Fibroblast of the aortic adventitia (primary cell): ENCODE results near the gene TMEM121B. TPM values are rescaled to one million over a fixed set of nuclear protein-coding genes. Genes with fewer than 3 reads are reported as not detected.

Experiments
- DNase-seq: peaks from one replicate; pipeline ENCODE4 v3.0.0-alpha.2; 2010; ENCODE audit warnings: low read depth
- H3K4me3 ChIP-seq: 2 replicates; pipeline ENCODE4 v1.5.1; 2011; ENCODE audit warnings: low read depth, mild to moderate bottlenecking, control low read depth, low read length, moderate library complexity
- CTCF ChIP-seq: IDR thresholded peaks from 2 replicates; pipeline ENCODE4 v1.5.1; 2011; ENCODE audit warnings: mild to moderate bottlenecking, low read length, control low read depth, inconsistent platforms; ENCODE audit not compliant: insufficient read depth
- total RNA-seq: library from RNA; depleted of rRNA; stranded (reverse); fragments of >200 nt; gene quantifications from 2 replicates; pipeline ENCODE4 v1.2.3, GENCODE V29; 2012; ENCODE audit warnings: low replicate concordance

Gene TMEM121B
- total RNA-seq, 1 donor, result 0.09 TPM

- H3K4me3 ChIP-seq, result peak overlapping the region; percentile 83
- no peak for DNase-seq
- TF ChIP-seq CTCF, result no peak
Measured at GRCh38 chr22:17086788-17087497, 34.2 kb downstream of the TMEM121B start.

DNA sequence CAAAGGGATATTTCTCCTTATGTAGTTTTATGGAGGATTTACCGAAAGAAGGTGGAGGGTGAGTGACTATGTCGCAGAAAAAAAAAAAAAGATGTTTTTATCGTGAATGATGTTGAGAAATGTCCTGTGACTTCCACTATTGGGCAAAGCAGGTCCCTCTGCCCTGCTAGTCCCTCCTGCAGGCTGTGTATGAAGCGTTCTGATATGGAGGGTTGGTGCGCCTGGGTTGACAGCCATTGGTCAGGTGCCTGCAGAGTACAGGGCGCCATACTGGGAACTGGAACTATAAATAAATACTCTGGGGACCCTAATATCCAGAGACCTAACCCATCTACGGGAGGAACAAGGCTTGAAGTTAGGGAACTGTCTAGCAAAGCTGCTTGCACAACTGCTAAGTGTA is 34.9 kb downstream of the TMEM121B start:
- peak; percentile 5 for DNase-seq
- TF ChIP-seq CTCF, result no peak
- peak overlapping the region; percentile 83 for H3K4me3 ChIP-seq

DNA sequence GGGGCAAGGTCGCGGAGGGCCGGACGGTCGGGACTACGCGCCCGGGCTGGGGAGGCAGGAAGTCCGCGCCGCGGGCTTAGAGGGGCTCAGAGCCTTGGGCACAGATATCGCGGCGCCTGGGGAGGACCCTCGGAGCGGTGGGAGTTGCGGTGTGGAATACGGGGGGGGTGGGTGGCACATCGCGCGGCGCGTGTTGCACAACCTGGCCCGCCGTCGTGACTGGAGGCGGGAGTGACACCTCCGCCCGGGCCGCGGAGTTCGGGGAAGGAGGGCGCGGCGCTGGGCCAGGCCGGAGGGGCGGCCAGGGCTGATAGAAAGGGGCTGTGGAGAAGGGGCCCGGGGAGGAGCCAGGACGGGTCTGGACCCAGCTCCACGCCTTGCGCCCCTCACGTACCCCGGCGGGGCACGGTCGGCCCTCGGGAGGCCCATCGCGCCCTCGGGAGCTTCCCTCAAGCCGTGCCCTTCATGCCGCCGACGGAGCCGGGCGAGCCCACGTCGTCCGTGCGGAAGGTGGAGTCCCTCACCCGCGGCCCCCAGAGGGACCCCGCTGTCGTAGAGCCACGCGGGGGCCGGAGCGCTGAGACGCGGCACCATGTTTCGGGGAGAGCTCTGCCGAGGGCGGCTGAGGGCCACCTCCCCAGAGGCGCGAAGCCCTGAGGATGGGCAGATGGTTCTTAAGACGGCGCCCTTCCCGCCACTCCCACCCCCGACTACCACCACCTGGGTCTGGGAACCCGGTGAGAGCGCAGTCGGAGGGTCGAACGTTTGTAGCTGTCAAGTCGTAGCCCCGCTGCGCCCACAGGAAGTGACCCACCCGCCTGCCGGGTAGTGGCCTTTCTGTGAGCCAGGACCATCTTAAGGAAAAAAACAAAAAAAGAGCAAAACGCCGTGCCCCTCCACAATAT is 35.6 kb downstream of the TMEM121B start:
- no peak for TF ChIP-seq CTCF
- DNase-seq, result peak; percentile 4
- peak overlapping the region; percentile 83 for H3K4me3 ChIP-seq

DNA sequence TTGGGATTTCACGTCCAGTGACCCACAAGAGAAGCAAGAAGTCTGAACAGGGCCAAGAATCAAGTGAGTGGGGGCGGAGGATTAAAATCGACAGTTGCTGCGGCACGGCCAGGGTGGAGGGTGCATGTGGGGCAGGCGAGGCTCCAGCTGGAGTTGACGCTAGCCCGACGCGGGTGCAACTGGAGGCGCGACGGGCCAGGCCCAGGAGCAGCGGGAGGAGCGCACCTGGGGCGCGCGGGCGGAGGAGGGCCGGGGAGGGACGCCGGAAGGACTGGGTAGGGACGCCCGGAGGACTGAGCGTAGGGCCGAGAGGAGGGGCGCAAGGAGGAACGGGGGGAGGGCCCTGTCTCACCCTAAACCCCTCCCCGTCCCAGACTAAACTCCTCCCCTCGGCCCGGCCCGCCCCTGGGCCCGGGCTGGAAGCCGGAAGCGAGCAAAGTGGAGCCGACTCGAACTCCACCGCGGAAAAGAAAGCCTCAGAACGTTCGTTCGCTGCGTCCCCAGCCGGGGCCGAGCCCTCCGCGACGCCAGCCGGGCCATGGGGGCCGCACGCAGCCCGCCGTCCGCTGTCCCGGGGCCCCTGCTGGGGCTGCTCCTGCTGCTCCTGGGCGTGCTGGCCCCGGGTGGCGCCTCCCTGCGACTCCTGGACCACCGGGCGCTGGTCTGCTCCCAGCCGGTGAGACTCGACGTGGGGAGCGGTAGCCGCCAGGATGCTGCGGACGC is 36.4 kb downstream of the TMEM121B start, which contains the start of gene IL17RA:
Gene IL17RA, plus strand, starts transcription at position 447 of the 723 bp plus-strand sequence. Its CDS starts 92 bp downstream, at position 539.
- TF ChIP-seq CTCF, result no peak
- H3K4me3 ChIP-seq, result peak within 1 kb of the TSS; percentile 83
- peak; percentile 78 for DNase-seq

GRCh38 chr22:17083811-17084441 is 37.2 kb downstream of the TMEM121B start:
- TF ChIP-seq CTCF, result no peak
- no peak overlapping the region for H3K4me3 ChIP-seq
- DNase-seq, result no peak

GRCh38 chr22:17083255-17083654 is 37.9 kb downstream of the TMEM121B start:
- TF ChIP-seq CTCF, result no peak
- DNase-seq, result no peak
- H3K4me3 ChIP-seq, result no peak overlapping the region
